ENCODE measurements around the gene PROX1.

The PROX1 gene

GRCh38 chr1:213979751-213980586, 7.8 kb upstream of the PROX1 start:
- DNase-seq (ENCODE audit: low read depth): no peak

- DNase-seq (ENCODE audit: low read depth): no peak
These were observed 6.9 kb upstream of the PROX1 start for GRCh38 chr1:213980906-213981305.

- no peak for DNase-seq (ENCODE audit: low read depth)
These were observed 5.5 kb upstream of the PROX1 start for GRCh38 chr1:213982289-213982671.

- DNase-seq (ENCODE audit: low read depth): no peak
These were observed 4.9 kb upstream of the PROX1 start for GRCh38 chr1:213982672-213983492.

GRCh38 chr1:213983493-213984386, 4.0 kb upstream of the PROX1 start:
- DNase-seq (ENCODE audit: low read depth): no peak

- no peak for DNase-seq (ENCODE audit: low read depth)
These were observed 3.2 kb upstream of the PROX1 start for GRCh38 chr1:213984387-213985208.

- no peak for DNase-seq (ENCODE audit: low read depth)
These were observed 2.4 kb upstream of the PROX1 start for GRCh38 chr1:213985209-213986019.

GRCh38 chr1:213986020-213986924, 1.5 kb upstream of the PROX1 start:
- no peak for DNase-seq (ENCODE audit: low read depth)

- no peak for DNase-seq (ENCODE audit: low read depth)
These were observed 885 bp upstream of the PROX1 start for GRCh38 chr1:213986925-213987250.

- DNase-seq (ENCODE audit: low read depth): peak; percentile 44
These were observed 299 bp upstream of the PROX1 start for GRCh38 chr1:213987422-213987926.

GRCh38 chr1:213988507-213989001, 781 bp downstream of the PROX1 start:
- DNase-seq (ENCODE audit: low read depth): peak; percentile 48

- DNase-seq (ENCODE audit: low read depth): no peak
These were observed 1.5 kb downstream of the PROX1 start for GRCh38 chr1:213989002-213989855.

GRCh38 chr1:213993929-213994328, 6.2 kb downstream of the PROX1 start:
- no peak for DNase-seq (ENCODE audit: low read depth)

GRCh38 chr1:213994888-213995287, 7.1 kb downstream of the PROX1 start:
- no peak for DNase-seq (ENCODE audit: low read depth)

GRCh38 chr1:213995603-213996002, 7.8 kb downstream of the PROX1 start:
- no peak for DNase-seq (ENCODE audit: low read depth)

- no peak for DNase-seq (ENCODE audit: low read depth)
These were observed 8.7 kb downstream of the PROX1 start for GRCh38 chr1:213996320-213997037.

- no peak for DNase-seq (ENCODE audit: low read depth)
These were observed 9.4 kb downstream of the PROX1 start for GRCh38 chr1:213997038-213997771.
